T-helper 1 cell treated with Interleukin-12 subunit alpha and Interleukin-12 subunit beta and Interleukin-4 antibody, amounts not matched to agents 30 ng/mL and 1 ng/mL, for 36 hours (primary cell): ENCODE measurements around the gene GNL3. TPM values are rescaled to one million over a fixed set of nuclear protein-coding genes. Genes with fewer than 3 reads are reported as not detected.
"Not testable (repeated sequence)": the region's sequence is repeated elsewhere in the genome, so short reads cannot be mapped to it uniquely, and the experiment has no call there.

Experiments
- intact Hi-C: fragments of 100-400 bp; cut with micrococcal nuclease; formaldehyde crosslinking; loops from one replicate; pipeline ENCODE4 v1.15.1; 2024
- total RNA-seq: library from RNA; stranded (reverse); gene quantifications from 2 replicates; pipeline ENCODE4 v1.2.3, GENCODE V29; 2022

Gene GNL3
- total RNA-seq, 1 donor from 2014 or later: 105 TPM

DNA sequence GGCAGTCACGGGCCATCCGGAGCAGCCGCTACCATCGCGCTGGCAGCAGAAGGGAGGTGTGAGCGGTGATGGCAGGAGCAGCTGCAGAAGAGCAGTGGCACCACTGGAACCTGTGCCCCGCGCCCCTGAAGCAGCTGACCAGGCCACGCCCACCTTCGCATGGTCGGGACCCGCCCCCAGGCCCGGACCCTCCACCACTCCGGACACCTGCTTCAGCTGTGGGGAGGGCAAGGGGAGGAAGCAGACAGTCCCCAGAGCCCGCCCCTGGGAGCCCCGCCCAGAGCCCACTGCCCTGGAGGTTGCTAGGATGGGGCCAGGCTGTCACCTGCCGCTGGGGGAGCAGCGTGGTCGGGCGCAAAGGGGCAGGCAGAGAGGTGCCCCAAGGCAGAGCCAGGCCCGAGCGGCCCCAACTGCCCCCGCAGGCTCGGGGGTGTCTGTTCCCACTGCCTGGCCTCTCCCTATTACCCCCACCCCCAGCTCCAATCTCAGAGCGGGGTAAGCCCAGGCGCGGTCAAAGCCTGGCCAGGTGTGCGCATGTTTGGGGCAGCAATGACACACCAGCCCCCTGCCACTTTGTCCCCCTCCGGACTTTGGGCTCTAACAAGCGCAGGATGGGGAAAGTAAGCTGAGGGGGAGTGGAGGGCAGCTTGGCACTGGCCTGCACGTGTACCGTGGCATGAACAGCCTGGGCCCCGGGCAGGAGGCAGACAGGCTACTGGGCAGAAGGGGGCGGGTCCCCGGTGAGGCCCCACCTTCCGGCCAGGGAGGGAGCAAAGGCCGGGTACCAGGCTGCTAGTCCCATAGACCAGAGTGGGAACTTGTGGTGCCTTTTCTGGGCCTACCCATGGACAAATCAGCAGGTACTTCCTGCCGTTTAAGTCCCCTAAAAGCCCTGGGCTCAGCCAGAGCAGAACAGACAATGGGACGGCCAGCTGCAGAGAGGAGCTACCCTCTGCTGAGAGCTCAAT, 28.8 kb downstream of the GNL3 start:
- intact Hi-C loops: no loop called here

DNA sequence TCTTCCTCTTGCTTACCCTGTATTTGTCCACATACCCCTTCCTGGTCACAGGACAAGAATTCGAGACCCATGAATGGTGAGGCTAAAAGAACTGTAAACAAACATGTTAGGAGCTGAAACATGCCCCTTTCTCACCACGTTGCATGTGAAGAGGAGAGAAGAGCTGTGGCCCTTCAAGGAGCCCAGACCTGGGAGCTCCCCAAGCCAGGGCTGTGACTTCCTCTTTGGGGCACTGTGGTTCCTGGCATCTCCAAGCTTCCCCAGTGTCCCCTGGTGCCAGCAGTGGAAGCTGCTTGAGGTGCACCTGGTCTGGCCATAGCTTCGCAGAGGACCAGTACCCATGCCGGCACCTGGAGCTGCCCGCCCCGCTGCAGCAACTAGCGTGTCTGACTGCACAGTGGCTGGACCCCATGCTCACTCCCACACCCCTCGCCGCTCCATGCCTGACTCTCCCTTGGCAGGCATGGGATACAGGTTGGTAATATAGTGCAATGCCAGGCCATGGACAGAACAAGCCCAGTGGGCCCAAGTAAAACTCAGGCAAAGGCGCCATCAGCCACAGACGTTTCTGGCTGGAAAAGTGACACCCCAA, 30.0 kb downstream of the GNL3 start:
- intact Hi-C loops: no loop called here

DNA sequence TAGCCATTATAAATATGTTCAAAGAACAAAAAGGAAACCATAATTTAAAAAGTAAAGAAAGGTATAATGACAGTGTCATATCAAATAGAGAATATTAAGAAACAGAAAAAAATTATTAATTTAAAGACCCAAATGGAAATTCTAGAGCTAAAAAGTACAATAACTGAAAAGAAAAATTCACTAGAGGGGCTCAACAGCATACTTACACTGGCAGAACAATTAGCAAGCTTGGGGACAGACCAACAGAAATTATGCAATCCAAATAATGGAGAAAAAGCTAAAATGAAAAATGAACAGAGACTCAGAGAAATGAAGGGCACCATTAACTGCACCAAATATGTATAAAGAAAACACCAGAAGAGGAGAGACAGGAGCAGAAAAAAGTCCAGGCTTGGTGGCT, 33.8 kb downstream of the GNL3 start:
- intact Hi-C loops: loop anchor here (2.0 kb wide), 1 partner anchor 51 kb away; the partner anchor contains the start of gene NEK4

DNA sequence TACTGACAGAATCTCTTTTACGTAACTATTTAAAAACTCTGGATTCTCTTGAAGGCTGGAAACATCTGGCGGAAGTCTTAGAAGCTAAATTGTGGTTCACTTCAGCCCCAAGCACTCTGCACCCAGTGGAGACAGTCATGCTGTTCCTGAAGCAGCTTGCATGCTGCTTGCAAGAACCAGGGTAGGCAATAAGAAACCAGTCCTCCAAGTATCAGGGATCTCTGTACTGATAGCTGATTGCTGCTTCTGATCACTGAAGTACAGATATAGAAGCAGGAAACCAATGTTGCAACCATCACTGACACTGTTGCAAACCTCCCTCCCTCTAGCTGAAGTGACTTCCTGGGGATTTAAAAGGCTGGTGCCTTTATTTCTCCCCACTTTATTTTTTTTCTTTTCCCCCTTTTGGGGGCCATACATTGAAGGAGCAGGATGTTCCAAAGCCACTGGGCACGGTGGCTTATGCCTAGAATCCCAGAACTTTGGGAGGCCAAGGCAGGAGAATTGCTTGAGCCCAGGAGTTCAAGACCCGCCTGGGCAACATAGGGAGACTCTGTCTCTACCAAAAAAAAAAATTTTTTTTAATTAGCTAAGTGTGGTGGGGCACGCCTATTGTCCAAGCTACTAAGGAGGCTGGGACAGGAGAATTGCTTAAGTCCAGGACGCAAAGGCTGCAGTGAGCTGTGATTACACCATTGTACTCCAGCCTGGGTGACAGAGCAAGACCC, 35.3 kb downstream of the GNL3 start:
- intact Hi-C loops: loop anchor here (1.0 to 2.0 kb wide), 2 partner anchors 15 to 50 kb away; partner anchors contain the start of genes NEK4 and SPCS1

DNA sequence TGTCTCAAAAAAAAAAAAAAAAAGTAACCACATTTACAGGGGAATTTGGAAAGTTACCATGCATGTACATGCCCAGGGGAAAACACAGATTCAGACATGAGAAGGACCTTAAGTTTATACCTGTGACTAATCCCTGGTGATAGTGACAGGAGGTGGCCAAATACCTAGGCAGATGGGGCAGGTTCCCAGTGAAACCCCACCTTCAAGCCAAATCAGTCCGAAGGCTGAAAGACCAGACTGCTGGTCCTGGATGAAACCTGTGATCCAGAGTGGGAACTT, 35.8 kb downstream of the GNL3 start:
- intact Hi-C loops: loop anchor here (1.0 to 2.0 kb wide), 2 partner anchors 15 to 49 kb away; partner anchors contain the start of genes NEK4 and SPCS1

DNA sequence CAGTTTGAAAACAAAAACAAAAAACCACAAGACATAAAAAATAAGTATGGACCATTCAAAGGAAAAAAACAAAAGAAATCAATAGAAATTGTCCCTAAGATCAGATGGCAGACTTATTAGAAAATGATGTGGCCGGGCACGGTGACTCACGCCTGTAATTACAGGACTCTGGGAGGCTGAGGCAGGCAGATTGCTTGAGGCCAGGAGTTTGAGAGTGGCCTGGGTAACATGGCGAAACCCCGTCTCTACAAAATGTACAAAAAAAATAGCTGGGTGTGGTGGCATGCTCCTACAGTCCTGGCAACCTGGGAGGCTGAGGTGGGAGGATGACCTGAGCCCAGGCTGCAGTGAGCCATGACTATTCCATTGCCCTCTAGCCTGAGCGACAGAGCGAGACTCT, 36.7 kb downstream of the GNL3 start:
- intact Hi-C loops: no loop called here

DNA sequence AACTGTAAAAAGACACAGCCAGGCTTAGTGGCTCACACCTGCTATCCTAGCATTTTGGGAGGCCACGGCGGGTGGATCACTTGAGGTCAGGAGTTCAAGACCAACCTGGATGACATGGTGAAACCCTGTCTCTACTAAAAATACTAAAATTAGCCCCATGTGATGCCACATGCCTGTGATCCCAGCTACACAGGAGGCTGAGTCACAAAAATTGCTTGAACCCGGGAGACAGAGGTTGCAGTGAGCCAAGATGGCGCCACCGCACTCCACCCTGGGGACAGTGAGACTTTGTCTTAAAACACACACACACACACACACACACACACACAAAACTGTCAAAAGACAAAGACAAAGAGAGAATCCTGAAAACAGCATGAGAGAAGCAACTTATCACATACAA, 38.1 kb downstream of the GNL3 start:
- intact Hi-C loops: no loop called here

DNA sequence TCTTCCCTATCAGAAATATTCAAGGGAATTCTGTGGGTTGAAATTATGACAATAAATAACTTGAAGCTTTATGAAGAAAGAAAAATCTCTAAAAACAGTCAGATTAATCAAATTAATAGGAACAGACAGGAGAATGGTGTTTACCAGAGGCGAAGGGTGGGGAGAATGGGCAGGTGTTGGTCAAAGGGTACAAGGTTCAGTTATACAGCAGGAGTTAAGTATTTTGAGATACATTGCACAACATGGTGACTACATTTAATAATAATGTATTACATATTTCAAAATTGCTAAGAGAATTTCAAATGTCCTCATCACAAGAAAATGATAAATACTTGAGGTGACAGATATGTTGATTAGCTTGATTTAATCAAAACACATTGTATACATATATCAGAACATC, 38.7 kb downstream of the GNL3 start:
- intact Hi-C loops: no loop called here

DNA sequence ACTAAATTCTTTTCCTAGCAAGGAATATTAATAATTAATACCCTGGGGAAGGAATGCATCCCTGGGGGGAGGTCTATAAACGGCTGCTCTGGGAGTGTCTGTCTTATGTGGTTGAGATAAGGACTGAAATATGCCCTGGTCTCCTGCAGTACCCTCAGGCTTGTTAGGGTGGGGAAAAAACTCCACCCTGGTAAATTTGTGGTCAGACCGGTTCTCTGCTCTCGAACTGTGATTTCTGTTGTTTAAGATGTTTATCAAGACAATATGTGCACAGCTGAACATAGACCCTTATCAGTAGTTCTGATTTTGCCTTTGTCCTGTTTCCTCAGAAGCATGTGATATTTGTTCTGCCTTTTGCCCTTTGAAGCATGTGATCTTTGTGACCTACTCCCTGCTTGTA, 42.9 kb downstream of the GNL3 start:
- intact Hi-C loops: not testable (repeated sequence)

DNA sequence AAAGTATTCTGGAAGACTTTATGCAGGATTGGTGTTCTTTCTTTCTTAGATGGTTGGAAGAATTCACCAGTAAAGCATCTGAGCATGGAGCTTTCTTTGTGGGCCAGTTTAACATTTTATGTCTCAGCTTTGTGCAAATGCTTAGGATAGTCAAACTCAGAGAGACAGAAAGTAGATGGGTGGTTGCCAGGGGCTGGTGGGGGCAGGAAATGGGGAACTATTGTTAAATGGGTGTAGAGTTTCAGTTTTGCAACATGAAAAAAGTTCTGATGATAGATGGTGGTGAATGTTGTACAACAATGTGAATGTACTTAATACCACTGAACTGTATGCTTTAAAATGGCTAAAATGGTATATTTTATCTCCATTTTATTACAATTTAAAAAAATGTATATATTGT, 44.8 kb downstream of the GNL3 start:
- intact Hi-C loops: no loop called here

DNA sequence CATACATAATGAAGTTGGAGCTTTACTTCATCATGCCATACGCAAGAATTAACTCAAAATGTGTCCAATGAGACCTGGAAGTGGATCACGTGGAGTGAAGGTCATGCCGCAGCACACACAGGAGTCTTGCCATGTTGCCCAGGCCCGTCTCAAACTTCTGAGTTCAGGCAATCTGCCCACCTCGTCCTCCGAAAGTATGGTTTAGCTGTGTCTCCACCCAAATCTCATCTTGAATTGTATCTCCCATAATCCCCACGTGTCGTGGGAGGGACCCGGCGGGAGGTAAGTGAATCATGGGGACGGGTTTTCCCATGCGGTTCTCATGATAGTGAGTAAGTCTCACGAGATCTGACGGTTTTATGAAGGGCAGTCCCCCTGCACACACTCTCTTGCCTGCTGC, 45.8 kb downstream of the GNL3 start:
- intact Hi-C loops: no loop called here

DNA sequence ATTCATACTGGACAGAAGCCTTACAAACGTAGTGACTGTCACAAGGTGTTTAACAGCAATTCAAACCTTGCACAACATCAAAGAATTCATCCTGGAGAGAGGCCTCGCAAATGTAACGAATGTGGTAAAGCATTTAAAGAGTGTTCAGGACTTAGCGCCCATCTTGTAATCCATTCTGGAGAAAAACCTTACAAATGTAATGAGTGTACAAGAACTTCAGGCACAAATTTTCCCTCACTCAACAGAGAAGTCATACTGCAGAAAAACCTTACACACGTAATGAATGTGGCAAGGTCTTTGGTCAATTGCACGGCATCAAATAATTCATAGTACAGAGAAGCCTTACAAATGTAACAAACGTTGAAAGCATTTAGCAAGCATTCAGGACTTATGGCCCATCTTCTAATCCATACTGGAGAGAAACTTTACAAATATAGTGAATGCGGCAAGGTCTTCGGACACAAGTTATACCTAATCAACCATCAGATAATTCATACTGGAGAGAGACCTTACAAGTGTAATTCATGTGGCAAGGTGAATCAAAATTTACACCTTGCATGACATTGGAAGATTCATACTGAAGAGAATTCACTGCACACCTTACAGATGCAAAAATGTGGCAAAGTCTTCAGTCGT, 47.5 kb downstream of the GNL3 start:
- intact Hi-C loops: no loop called here

DNA sequence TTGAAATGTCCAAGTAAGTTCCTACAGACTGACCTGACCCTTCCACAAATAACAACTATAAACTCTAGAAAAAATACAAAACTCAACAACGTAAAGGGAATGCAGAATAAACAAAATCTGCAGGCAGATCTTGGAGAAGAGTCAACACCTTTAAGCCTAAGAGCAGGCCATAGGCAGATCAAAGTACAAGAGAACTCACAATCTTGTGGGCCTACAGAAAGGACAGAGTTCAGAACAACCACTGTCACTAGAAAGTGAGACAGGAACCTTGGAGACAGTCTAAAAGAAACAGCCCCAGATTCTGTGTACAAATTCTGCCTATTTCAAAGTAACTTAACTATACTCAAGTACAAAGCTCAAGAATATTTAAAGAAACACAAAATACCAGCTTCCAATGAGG, 53.9 kb downstream of the GNL3 start:
- intact Hi-C loops: no loop called here

DNA sequence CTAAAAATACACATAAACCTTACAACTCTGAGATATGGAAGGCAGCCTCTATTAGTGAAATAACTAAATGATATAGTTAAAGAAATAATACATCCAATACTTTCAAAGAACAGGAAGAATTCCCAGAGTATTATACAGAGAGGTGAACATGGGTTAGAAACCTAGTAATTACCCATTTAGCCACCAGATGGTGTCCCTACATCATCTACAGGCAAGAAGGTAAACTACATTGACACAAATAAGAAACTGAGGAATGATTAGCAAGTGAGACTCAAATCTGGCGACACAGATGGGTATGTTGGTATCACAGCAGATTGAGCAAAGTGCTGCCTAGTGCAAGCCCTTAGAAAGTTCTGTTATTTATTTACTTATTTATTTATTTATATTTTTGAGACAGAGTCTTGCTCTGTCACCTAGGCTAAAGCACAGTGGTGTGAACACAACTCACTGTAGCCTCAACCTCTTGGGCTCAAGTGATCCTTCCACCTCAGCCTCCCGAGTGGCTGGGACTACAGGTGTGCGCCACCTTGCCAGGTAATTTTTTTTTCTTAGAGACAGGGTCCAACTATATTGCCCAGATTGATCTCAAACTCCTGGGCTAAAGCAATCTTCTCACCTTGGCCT, 56.7 kb downstream of the GNL3 start:
- intact Hi-C loops: loop anchor here (1.0 kb wide), 4 partner anchors 192 to 454 kb away; no protein-coding TSS in a partner anchor

DNA sequence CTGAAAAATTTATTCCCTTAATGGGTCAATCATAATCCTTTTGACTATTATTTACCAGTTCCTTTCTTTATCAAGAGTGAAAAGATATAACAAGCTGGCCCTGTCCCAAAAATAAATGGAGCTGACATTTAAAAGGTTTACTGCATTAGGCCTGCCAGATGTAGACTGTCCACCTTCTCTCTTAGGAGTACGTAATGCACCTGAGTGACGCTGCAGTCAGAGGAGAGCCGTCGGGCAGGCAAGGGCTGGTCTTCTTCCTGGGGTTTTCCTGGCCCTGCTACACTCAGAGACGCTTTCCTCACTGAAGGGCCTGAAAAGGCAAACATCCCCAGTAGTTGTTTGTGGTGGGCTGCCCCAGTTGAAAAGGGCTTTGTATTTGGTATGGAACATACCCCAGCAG, 57.3 kb downstream of the GNL3 start:
- intact Hi-C loops: no loop called here

DNA sequence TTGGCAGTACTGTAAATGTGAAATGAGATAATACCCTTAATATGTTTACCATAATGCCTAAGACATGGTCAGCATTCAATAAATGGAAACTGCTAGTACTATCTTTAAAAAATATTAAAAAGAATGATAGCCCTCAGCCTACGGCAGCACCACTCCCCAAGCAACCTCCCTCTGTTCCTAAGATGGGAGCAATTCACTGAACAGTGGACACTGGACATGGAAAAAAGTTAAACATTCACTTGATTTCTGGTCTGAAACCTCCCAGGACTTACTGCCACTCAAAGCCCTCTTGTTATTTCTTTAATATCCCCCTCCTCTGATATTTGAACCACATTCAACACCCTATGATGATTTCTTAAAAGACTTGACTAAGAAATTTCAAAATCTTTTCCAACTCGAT, 57.9 kb downstream of the GNL3 start:
- intact Hi-C loops: no loop called here

Other genes with a start within 250 kb of the GNL3 start
- not detected in 2 replicates for gene SEMA3G, start 240.9 kb upstream of the GNL3 start, total RNA-seq
- gene TNNC1, start 232.0 kb upstream of the GNL3 start, total RNA-seq: 0.74 and 1.3 TPM in 2 replicates
- 81.1 and 84.9 TPM in 2 replicates for gene NISCH, start 230.4 kb upstream of the GNL3 start, total RNA-seq
- 0.12 and 1.0 TPM in 2 replicates for gene STAB1, start 190.7 kb upstream of the GNL3 start, total RNA-seq
- 14.3 and 21.6 TPM in 2 replicates for gene NT5DC2, start 152.2 kb upstream of the GNL3 start, total RNA-seq
- gene UQCC5, start 149.4 kb upstream of the GNL3 start, total RNA-seq: 5.0 and 5.1 TPM in 2 replicates
- gene PBRM1, start 119 bp upstream of the GNL3 start, total RNA-seq: 88.6 and 91.7 TPM in 2 replicates
- 46.6 and 51.8 TPM in 2 replicates for gene GLT8D1, start 19.8 kb downstream of the GNL3 start, total RNA-seq
- 97.5 and 100 TPM in 2 replicates for gene SPCS1, start 20.1 kb downstream of the GNL3 start, total RNA-seq
- gene NEK4, start 84.9 kb downstream of the GNL3 start, total RNA-seq: 25.1 and 27.5 TPM in 2 replicates
- not detected in 2 replicates for gene ITIH1, start 91.6 kb downstream of the GNL3 start, total RNA-seq
- not detected in 2 replicates for gene ITIH3, start 108.8 kb downstream of the GNL3 start, total RNA-seq
- gene ITIH4, start 144.6 kb downstream of the GNL3 start, total RNA-seq: 15.2 and 15.6 TPM in 2 replicates
- 0.59 and 3.0 TPM in 2 replicates for gene MUSTN1, start 149.0 kb downstream of the GNL3 start, total RNA-seq
- gene STIMATE, start 211.5 kb downstream of the GNL3 start, total RNA-seq: 22.0 and 23.0 TPM in 2 replicates